Liver (tissue), 3 donors: ENCODE results near the gene ZNF432.

Source experiments
- ATF3 ChIP-seq: IDR thresholded peaks from 2 replicates; pipeline ENCODE4 v1.6.1; 2016; ENCODE audit warnings: antibody characterized with exemption
- CTCF ChIP-seq: fragments of 150-350 bp; IDR thresholded peaks from 2 replicates; pipeline ENCODE4 v1.5.1; 2017; ENCODE audit warnings: improper control_type of control experiment, low read depth, low read length; ENCODE audit not compliant: missing input control
- EGR1 ChIP-seq, 2 donors: IDR thresholded peaks; 2 replicates each; pipeline ENCODE4 v1.6.1; 2016 to 2018; ENCODE audit warnings: antibody characterized with exemption in 2 of 2, low read depth in 2 of 2
- GABPA ChIP-seq, 2 donors: IDR thresholded peaks in 1 of 2; conservative IDR thresholded peaks in 1 of 2; 2 replicates each; pipeline ENCODE4 v1.6.1; 2016; ENCODE audit warnings: antibody characterized with exemption in 2 of 2, mild to moderate bottlenecking in 1 of 2, moderate library complexity in 1 of 2
- HNF4G ChIP-seq: IDR thresholded peaks from 2 replicates; pipeline ENCODE4 v1.6.1; 2016; ENCODE audit warnings: antibody characterized with exemption
- JUND ChIP-seq, 2 donors: IDR thresholded peaks; 2 replicates each; pipeline ENCODE4 v1.6.1; 2016; ENCODE audit warnings: antibody characterized with exemption in 2 of 2
- MAX ChIP-seq: IDR thresholded peaks from 2 replicates; pipeline ENCODE4 v1.6.1; 2016; ENCODE audit warnings: antibody characterized with exemption
- NR2F2 ChIP-seq: IDR thresholded peaks from 2 replicates; pipeline ENCODE4 v1.6.1; 2016; ENCODE audit warnings: antibody characterized with exemption
- RAD21 ChIP-seq, 2 donors: IDR thresholded peaks; 2 replicates each; pipeline ENCODE4 v1.6.1; 2016; ENCODE audit warnings: antibody characterized with exemption in 2 of 2, mild to moderate bottlenecking in 2 of 2
- RXRA ChIP-seq, 2 donors: IDR thresholded peaks; 2 replicates each; pipeline ENCODE4 v1.6.1; 2017 to 2018; ENCODE audit warnings: antibody characterized with exemption in 2 of 2, mild to moderate bottlenecking in 1 of 2
- YY1 ChIP-seq: IDR thresholded peaks from 2 replicates; pipeline ENCODE4 v1.6.1; 2016; ENCODE audit warnings: antibody characterized with exemption, mild to moderate bottlenecking
- TF ChIP-seq, protein P1 (sequence below): IDR thresholded peaks from 2 replicates; pipeline ENCODE4 v1.6.1; 2016; ENCODE audit warnings: antibody characterized with exemption, mild to moderate bottlenecking
- donor health status: healthy.
- donor health status: healthy.

DNA sequence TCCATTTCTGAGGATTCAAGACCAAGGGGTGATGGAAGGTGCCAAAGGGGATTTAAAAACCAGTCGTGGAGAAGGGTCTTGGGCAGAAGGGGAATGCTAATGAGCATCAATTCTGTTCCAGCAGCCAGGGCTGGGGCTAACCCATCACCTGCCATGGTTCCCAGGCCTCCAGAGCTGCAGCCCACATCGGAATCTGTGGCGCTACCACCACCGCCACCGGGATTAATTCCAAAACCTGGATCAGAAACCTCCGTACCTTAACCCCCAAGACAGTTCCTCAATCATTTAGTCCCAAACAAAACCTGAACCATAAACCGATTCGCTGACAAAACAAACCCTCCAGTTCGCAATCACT is 41.2 kb downstream of the ZNF432 start:
- TF ChIP-seq EGR1 (IDR thresholded peaks at IDR 0.05; ENCODE audit: low read depth in 2 of 2) (no peak), CTCF (no peak), GABPA (IDR thresholded peaks at IDR 0.05 in 1 of 2, conservative IDR thresholded peaks at IDR 0.05 in 1 of 2) (no peak), RAD21 (IDR thresholded peaks at IDR 0.05) (no peak), YY1 (no peak), ATF3 (no peak), NR2F2 (no peak), JUND (IDR thresholded peaks at IDR 0.05) (no peak), HNF4G (no peak), MAX (no peak), RXRA (IDR thresholded peaks at IDR 0.05) (no peak)
- TF ChIP-seq, protein P1, sequence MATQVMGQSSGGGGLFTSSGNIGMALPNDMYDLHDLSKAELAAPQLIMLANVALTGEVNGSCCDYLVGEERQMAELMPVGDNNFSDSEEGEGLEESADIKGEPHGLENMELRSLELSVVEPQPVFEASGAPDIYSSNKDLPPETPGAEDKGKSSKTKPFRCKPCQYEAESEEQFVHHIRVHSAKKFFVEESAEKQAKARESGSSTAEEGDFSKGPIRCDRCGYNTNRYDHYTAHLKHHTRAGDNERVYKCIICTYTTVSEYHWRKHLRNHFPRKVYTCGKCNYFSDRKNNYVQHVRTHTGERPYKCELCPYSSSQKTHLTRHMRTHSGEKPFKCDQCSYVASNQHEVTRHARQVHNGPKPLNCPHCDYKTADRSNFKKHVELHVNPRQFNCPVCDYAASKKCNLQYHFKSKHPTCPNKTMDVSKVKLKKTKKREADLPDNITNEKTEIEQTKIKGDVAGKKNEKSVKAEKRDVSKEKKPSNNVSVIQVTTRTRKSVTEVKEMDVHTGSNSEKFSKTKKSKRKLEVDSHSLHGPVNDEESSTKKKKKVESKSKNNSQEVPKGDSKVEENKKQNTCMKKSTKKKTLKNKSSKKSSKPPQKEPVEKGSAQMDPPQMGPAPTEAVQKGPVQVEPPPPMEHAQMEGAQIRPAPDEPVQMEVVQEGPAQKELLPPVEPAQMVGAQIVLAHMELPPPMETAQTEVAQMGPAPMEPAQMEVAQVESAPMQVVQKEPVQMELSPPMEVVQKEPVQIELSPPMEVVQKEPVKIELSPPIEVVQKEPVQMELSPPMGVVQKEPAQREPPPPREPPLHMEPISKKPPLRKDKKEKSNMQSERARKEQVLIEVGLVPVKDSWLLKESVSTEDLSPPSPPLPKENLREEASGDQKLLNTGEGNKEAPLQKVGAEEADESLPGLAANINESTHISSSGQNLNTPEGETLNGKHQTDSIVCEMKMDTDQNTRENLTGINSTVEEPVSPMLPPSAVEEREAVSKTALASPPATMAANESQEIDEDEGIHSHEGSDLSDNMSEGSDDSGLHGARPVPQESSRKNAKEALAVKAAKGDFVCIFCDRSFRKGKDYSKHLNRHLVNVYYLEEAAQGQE, result no peak
